ENCODE measurements around the gene ZNF716.
"Not testable (repeated sequence)": the region's sequence is repeated elsewhere in the genome, so short reads cannot be mapped to it uniquely, and the experiment has no call there.

The ZNF716 gene

GRCh38 chr7:57425969-57426628 is 23.9 kb upstream of the ZNF716 start:
- in situ Hi-C loops (cut with MboI; ENCODE audit: low sequenced_read_pairs): no loop called here

DNA sequence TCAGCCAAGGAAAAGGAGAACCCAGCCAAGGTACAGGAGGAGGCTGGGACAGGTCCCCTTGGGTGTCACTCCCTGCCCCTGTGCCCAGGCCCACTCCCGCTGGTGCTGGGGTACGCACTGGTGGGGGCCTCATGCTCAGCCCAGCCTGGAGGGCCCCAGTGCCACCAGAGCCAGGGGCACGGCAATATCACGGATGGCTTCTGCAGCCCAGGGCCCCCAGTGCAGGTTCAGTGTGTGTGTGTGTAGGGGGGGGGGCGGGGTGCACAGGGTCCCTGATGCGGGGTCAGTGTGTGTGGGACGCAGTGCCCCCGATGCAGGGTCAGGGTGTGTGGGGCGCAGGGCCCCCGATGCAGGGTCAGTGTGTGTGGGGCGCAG is 23.4 kb upstream of the ZNF716 start:
- in situ Hi-C loops (cut with MboI; ENCODE audit: low sequenced_read_pairs): no loop called here

GRCh38 chr7:57427146-57427545 is 22.8 kb upstream of the ZNF716 start:
- in situ Hi-C loops (cut with MboI; ENCODE audit: low sequenced_read_pairs): no loop called here

GRCh38 chr7:57427594-57427993 is 22.4 kb upstream of the ZNF716 start:
- in situ Hi-C loops (cut with MboI; ENCODE audit: low sequenced_read_pairs): no loop called here

DNA sequence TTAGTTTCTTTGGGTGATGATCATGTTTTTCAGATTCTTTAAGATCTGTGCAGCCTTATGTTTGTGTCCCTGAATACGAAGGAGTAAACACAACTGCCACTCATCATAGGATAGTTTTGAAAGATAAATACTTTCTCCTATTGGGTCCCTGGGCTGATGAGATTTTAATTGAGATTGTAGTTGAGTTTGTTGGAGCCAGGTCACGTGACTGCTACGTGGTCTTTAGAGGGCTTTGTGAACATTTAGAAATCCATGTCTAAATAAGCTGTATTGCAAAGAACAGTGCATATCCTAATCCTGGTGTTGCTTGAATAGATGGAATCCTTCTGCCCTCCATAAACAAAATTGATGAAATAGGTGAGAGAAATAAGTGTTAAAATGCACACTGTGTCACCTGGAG is 17.4 kb upstream of the ZNF716 start:
- in situ Hi-C loops (cut with MboI; ENCODE audit: low sequenced_read_pairs): no loop called here

DNA sequence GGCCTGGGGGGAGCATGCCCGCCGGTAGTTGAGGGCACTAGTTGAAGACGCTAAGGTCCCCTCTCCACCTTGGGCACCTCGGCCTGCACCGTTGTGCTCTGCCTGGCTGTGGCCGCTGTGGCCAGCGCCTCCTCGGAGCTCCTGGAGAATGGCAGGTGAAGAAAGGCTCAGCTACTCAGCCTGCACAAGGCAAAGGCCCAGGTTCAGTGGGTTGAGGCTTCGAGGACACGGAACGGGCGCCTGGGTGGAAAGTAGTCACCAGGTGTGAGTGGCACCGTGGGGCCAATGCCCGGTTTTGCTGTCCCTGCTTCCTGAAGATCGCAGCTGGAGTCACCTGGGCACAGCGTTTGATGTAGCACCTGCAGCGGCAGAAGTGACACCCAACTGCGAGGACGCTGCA is 12.4 kb upstream of the ZNF716 start:
- in situ Hi-C loops (cut with MboI; ENCODE audit: low sequenced_read_pairs): no loop called here

GRCh38 chr7:57438244-57438643 is 11.7 kb upstream of the ZNF716 start:
- in situ Hi-C loops (cut with MboI; ENCODE audit: low sequenced_read_pairs): no loop called here

DNA sequence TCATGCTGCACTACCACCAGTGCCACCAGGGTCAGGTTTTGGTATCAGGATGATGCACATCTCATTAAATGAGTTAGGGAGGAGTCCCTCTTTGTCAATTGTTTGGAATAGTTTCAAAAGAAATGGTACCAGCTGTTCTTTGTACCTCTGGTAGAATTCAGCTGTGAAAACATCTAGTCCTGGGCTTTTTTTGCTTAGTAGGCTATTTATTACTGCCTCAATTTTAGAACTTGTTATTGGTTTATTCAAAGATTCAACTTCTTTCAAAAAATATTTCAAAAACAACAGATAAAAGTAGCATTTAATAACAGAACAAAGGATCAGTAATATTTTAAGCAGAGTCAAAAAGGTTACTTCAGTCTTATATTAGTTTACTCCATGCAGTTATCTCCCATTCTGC is 6.4 kb upstream of the ZNF716 start:
- in situ Hi-C loops (cut with MboI; ENCODE audit: low sequenced_read_pairs): no loop called here

DNA sequence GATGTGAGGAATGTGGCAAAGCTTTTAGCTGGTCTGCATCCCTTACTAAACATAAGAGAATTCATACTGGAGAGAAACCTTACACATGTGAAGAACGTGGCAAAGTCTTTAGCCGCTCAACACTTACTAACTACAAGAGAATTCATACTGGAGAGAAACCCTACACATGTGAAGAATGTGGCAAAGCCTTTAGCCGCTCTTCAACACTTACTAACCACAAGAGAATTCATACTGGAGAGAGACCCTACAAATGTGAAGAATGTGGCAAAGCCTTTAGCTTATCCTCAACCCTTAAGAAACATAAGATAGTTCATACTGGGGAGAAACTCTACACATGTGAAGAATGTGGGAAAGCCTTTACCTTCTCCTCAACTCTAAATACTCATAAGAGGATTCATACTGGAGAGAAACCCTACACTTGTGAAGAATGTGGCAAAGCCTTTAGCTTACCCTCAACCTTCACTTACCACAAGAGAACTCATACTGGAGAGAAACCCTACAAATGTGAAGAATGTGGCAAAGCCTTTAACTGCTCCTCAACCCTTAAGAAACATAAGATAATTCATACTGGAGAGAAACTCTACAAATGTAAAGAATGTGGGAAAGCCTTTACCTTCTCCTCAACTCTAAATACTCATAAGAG is 19.3 kb downstream of the ZNF716 start:
- in situ Hi-C loops (cut with MboI; ENCODE audit: low sequenced_read_pairs): not testable (repeated sequence)

DNA sequence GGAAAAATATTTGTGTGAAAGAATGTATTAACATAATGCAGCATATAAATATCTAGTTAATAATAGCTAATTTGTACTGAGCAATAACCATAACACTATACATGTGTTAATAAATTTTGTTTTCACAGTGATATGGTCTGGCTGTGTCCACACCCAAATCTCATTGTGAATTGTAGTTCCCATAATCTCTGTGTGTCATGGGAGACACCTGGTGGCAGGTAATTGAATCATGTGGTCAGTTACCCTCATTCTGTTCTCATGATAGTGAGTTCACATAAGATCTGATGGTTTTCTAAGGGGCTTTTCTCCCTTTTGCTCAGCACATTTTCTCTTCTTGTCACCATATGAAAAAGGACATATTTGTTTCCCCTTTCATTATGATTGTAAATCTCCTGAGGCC is 30.3 kb downstream of the ZNF716 start:
- in situ Hi-C loops (cut with MboI; ENCODE audit: low sequenced_read_pairs): not testable (repeated sequence)

DNA sequence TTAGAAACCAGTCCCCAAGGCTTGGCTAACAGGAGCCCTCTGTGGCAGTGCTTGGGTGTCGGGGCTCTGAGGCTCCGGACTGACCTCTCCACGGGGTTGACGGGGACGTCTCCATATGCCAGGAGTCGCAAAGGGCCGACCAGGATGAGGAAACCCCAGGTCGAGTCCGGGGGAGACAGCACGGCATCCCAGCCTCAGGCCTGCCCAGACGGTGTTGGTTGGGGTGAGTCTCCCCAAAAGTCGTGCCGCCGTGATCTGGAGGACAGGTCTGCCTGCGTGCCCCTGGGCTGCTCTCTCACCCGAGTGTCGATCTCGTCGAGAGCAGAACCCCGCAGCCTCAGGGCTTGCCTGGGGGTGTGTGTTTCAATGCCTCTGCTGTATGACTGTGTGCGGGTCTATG is 35.0 kb downstream of the ZNF716 start:
- in situ Hi-C loops (cut with MboI; ENCODE audit: low sequenced_read_pairs): not testable (repeated sequence)

DNA sequence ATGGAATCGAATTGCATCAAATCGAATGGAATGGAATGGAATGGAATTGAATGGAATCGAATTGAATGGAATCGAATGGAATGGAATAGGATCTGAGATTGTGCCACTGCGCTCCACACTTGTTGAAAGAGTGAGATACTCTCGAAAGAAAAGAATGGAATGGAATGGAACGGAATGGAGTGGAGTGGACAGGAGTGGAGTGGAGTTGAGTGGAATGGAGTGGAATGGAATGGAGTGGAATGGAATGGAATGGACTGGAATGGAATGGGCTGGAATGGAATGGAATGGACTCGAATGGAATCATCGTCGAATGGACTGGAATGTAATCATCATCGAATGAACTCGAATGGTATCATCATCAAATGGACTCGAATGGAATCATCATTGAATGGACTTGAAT is 38.0 kb downstream of the ZNF716 start:
- in situ Hi-C loops (cut with MboI; ENCODE audit: low sequenced_read_pairs): no loop called here

DNA sequence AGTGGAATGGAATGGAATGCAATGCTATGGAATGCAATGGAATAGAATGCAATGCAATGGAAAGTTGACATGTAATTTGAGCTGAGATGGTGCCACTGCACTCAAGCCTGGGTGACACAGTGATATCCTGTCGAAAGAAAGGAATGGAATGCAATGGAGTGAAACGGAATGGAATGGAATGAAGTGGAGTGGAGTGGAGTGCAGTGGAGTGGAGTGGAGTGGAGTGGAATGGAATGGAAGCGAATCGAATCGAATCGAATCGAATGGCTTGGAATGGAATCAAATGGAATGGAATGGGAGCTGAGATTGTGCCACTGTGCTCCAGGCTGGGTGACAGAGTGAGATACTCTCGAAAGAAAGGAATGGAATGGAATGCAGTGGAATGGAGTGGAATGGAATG is 45.1 kb downstream of the ZNF716 start:
- in situ Hi-C loops (cut with MboI; ENCODE audit: low sequenced_read_pairs): not testable (repeated sequence)

GRCh38 chr7:57496395-57496794 is 46.4 kb downstream of the ZNF716 start:
- in situ Hi-C loops (cut with MboI; ENCODE audit: low sequenced_read_pairs): no loop called here

DNA sequence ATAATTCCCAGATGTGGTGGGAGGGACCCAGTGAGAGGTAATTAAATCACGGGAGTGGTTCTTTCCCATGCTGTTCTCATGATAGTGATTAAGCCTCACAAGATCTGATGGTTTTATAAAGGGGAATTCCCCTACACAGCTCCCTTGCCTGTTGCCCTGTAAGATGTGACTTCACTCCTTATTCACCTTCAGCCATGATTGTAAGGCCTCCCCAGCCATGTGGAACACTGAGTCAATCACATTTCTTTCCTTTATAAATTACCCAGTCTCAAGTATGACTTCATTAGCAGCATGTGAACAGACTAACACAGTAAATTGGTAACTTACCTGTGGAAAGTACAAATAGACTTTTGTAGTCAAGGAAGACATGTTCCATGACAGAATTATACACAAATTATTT is 55.2 kb downstream of the ZNF716 start:
- in situ Hi-C loops (cut with MboI; ENCODE audit: low sequenced_read_pairs): no loop called here

Measured in HL-60/S4 treated with phorbol 12-myristate 13-acetate at 8.2 ng/mL for 4 days and 3 days (cell line).